Measurements from ENCODE around the gene TNFRSF19.
A peak's percentile ranks its signal among the peaks of the same experiment; 100 is the strongest.

TNFRSF19 gene

DNA sequence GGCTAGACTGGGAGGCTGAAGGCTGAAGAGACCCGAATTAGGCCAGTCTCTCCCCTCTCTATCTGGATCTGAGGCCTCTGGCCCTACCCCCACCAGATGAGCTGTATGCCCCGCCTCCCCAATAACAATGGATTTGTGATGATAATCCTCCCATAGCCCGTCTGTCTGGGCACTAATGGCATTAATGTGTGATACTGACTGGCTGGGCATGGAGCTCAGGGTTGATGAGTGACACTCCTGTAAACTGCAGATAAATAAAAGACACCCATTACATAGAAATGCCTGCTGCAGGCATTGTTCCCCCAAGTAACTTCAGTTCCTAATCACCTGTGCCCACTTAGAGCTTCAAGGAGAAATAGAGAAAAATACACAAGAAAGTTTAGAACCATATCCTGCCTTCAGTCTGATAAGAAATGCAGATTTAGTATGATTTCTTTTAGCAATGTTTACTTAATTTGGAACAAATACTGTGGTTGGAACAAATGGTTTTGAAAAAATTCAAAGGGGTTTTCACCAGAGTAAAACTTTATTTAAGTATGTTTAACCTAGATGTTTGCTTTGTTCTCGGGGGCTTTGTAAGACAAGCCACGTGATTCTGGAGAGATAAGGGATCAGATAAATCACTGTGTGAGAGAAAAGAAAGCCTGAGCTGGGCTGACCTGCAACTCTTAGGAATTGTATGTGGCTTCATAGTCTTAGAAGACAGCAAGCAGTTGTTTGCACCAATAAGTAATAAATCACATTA is 60.3 kb downstream of the TNFRSF19 start (continued):
- TF ChIP-seq, protein P1, sequence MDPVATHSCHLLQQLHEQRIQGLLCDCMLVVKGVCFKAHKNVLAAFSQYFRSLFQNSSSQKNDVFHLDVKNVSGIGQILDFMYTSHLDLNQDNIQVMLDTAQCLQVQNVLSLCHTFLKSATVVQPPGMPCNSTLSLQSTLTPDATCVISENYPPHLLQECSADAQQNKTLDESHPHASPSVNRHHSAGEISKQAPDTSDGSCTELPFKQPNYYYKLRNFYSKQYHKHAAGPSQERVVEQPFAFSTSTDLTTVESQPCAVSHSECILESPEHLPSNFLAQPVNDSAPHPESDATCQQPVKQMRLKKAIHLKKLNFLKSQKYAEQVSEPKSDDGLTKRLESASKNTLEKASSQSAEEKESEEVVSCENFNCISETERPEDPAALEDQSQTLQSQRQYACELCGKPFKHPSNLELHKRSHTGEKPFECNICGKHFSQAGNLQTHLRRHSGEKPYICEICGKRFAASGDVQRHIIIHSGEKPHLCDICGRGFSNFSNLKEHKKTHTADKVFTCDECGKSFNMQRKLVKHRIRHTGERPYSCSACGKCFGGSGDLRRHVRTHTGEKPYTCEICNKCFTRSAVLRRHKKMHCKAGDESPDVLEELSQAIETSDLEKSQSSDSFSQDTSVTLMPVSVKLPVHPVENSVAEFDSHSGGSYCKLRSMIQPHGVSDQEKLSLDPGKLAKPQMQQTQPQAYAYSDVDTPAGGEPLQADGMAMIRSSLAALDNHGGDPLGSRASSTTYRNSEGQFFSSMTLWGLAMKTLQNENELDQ (tag by site-specific recombination; IDR thresholded peaks at IDR 0.05; ENCODE audit: low read depth) = no peak

DNA sequence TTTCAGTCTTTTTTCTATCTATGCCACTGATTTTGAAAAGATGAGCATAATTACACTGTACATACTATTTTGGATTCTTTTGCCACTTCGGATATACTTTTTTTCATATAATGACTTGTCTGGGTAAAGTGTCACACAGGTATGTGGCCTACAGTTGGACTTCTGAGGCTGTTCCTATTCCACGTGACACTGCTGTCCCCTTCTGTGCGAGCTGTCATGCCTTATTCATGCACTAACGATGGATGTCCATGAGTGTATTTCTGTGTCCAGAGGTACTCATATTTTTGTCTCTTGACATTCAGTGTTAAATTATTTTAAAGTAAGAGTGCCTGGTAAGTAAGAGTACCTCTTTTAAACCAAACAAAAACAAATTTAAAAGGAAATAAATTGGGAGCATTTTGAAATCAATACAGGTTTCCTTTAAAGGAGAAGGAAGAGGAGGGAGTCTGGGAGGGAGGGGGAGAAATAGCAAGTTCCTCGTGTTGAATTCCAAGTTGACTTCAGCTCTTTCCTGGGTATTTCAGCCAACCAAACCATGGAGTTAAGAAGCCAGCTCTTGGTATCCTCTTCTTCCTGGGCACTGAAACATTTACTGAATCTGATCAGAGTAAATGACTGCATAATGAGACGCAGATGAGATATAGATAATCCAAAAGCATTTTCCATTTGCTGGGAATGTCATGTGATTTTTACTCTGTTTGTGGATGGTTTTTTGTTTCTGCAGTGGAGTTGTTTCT is 61.3 kb downstream of the TNFRSF19 start:
- H3K9me3 ChIP-seq (ENCODE audit: control insufficient read depth, insufficient read depth, low read depth, low read length) = no peaks in the 10 kb centered on the region
- H3K4me3 ChIP-seq (ENCODE audit: low read depth, low read length) = no peak overlapping the region
- H3K36me3 ChIP-seq (ENCODE audit: control insufficient read depth in 2 of 2, insufficient read depth in 1 of 2, low read length in 2 of 2) = no peaks in the 10 kb centered on the region
- H3K27ac ChIP-seq (ENCODE audit: extremely low read depth, low read depth, low read length) = no peak overlapping the region
- CTCF ChIA-PET = no interaction called here
- TF ChIP-seq ZNF354C (tag by site-specific recombination; IDR thresholded peaks at IDR 0.05; ENCODE audit: borderline replicate concordance, low read depth) = no peak
- TF ChIP-seq OVOL3 (tag by site-specific recombination; IDR thresholded peaks at IDR 0.05) = no peak
- no peak for TF ChIP-seq ZNF274 (IDR thresholded peaks at IDR 0.05; ENCODE audit: low read length)
- TF ChIP-seq ZNF274 (tag by site-specific recombination; IDR thresholded peaks at IDR 0.05; ENCODE audit: borderline replicate concordance) = no peak
- TF ChIP-seq ZNF610 (tag by site-specific recombination; IDR thresholded peaks at IDR 0.05; ENCODE audit: borderline replicate concordance) = no peak
- TF ChIP-seq ZNF624 (tag by site-specific recombination; IDR thresholded peaks at IDR 0.05) = no peak
- POLR2A ChIA-PET = no interaction called here
- peaks cover 29% of the 10 kb centered on the region for H3K4me1 ChIP-seq (ENCODE audit: control insufficient read depth, insufficient read depth, low read length)

DNA sequence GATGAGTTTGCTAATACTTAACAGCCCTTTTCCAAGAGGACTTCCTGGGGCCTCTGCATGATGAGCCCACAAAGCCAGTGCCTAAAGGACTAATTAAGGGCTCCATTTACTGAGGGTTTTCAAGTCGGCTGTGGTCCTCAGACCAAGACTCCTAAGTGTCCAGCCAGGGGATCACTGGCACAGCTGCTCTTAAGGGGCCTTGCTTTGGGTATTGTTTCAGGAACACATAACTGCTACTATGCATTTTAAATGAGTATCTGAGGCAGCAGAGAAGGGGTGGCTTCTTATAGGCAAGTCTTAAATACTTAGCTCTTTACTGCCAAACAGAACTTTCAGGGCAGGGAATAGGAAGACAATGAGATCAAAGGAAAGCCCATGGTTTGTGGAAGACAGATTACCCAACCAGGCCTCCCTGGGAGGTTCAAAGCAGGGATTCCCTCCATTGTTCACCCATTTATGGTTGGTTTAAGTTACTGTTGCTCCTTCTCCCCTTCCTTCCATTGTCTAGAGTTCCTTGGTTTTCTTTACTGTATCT is 61.9 kb downstream of the TNFRSF19 start:
- TF ChIP-seq ZBTB20 (tag by site-specific recombination; IDR thresholded peaks at IDR 0.05) (no peak), ZNF2 (tag by site-specific recombination; IDR thresholded peaks at IDR 0.05) (no peak), ZNF214 (tag by site-specific recombination; IDR thresholded peaks at IDR 0.05; ENCODE audit: borderline replicate concordance) (no peak), HOXC10 (CRISPR knock-in tag; IDR thresholded peaks at IDR 0.05) (no peak)
- TF ChIP-seq, protein P2, sequence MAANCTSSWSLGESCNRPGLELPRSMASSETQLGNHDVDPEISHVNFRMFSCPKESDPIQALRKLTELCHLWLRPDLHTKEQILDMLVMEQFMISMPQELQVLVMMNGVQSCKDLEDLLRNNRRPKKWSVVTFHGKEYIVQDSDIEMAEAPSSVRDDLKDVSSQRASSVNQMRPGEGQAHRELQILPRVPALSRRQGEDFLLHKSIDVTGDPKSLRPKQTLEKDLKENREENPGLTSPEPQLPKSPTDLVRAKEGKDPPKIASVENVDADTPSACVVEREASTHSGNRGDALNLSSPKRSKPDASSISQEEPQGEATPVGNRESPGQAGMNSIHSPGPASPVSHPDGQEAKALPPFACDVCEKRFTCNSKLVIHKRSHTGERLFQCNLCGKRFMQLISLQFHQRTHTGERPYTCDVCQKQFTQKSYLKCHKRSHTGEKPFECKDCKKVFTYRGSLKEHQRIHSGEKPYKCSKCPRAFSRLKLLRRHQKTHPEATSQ (tag by site-specific recombination; IDR thresholded peaks at IDR 0.05) = no peak
- peaks cover 29% of the 10 kb centered on the region for H3K4me1 ChIP-seq (ENCODE audit: control insufficient read depth, insufficient read depth, low read length)
- no peak overlapping the region for H3K27ac ChIP-seq (ENCODE audit: extremely low read depth, low read depth, low read length)
- ChIA-PET CTCF (no interaction called here), POLR2A (no interaction called here)
- no peaks in the 10 kb centered on the region for H3K9me3 ChIP-seq (ENCODE audit: control insufficient read depth, insufficient read depth, low read depth, low read length)
- H3K36me3 ChIP-seq (ENCODE audit: control insufficient read depth in 2 of 2, insufficient read depth in 1 of 2, low read length in 2 of 2) = no peaks in the 10 kb centered on the region
- no peak overlapping the region for H3K4me3 ChIP-seq (ENCODE audit: low read depth, low read length)

DNA sequence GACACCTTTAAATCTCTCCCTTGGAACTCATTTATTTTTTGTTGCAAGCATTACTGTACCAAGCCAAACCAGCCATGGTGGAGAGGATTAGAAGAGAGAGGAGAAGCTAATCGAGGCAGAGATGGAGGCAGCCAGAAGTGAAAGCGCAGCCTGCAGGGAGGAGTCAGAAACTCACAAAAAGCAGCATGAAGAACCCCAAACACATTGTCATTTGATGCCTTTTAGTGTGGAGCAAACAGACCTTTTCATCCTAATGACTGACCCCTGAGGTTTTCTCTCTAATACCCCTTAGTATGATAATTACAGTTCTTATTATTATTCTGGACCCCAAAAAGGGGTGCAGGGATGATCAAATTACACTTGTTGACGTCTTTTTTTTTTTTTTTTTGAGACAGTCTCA is 62.5 kb downstream of the TNFRSF19 start:
- H3K4me1 ChIP-seq (ENCODE audit: control insufficient read depth, insufficient read depth, low read length) = peaks cover 29% of the 10 kb centered on the region
- H3K36me3 ChIP-seq (ENCODE audit: control insufficient read depth in 2 of 2, insufficient read depth in 1 of 2, low read length in 2 of 2) = no peaks in the 10 kb centered on the region
- no peak overlapping the region for H3K4me3 ChIP-seq (ENCODE audit: low read depth, low read length)
- POLR2A ChIA-PET = no interaction called here
- no peak overlapping the region for H3K27ac ChIP-seq (ENCODE audit: extremely low read depth, low read depth, low read length)
- no peaks in the 10 kb centered on the region for H3K9me3 ChIP-seq (ENCODE audit: control insufficient read depth, insufficient read depth, low read depth, low read length)
- CTCF ChIA-PET = no interaction called here
- TF ChIP-seq SCRT2 (tag by site-specific recombination; IDR thresholded peaks at IDR 0.05) = 0 out of 2 replicates have a peak, but pooled peaks have one; percentile 31
- TF ChIP-seq ZNF621 (tag by site-specific recombination; IDR thresholded peaks at IDR 0.05) = no peak
- TF ChIP-seq ZFP3 (tag by site-specific recombination; IDR thresholded peaks at IDR 0.05; ENCODE audit: low read depth) = no peak
- TF ChIP-seq, protein P3, sequence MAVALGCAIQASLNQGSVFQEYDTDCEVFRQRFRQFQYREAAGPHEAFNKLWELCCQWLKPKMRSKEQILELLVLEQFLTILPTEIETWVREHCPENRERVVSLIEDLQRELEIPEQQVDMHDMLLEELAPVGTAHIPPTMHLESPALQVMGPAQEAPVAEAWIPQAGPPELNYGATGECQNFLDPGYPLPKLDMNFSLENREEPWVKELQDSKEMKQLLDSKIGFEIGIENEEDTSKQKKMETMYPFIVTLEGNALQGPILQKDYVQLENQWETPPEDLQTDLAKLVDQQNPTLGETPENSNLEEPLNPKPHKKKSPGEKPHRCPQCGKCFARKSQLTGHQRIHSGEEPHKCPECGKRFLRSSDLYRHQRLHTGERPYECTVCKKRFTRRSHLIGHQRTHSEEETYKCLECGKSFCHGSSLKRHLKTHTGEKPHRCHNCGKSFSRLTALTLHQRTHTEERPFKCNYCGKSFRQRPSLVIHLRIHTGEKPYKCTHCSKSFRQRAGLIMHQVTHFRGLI (tag by site-specific recombination; IDR thresholded peaks at IDR 0.05) = no peak
- no peak for TF ChIP-seq ZNF791 (tag by site-specific recombination; IDR thresholded peaks at IDR 0.05)
- TF ChIP-seq REPIN1 (tag by site-specific recombination; IDR thresholded peaks at IDR 0.05; ENCODE audit: low read depth) = no peak

All from HEK293 (cell line).